CD4-positive, alpha-beta T cell treated with Interleukin-17A for 1 hour (primary cell): Measurements from ENCODE around the gene RPRD1B.

ENCODE experiments used
- DNase-seq: peaks from one replicate; pipeline ENCODE4 v3.0.0-alpha.2; 2020

The RPRD1B gene

GRCh38 chr20:38043512-38044300, 10.2 kb downstream of the RPRD1B start:
- no peak for DNase-seq

DNA sequence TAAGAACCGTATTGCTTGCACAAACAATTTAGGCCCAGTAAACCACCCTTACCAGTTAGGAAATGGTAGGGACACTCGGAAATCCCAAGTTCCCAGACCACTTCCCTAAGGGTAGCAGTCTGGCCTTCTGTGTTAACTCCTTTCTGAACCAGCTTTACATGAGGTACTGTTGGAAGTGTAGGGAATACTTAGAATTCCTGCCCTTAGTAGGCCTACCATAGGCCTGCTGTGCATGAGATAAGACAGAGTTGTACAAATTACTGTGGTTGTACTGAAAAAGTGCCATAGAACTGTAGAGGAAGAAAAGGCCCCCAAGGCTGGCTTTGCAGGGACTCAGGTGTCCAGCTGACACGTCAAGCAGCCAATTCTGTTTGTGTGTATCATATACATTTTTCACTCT, 11.1 kb downstream of the RPRD1B start:
- no peak for DNase-seq

- DNase-seq: no peak
These were observed 13.0 kb downstream of the RPRD1B start for GRCh38 chr20:38046572-38046971.

GRCh38 chr20:38049800-38050199, 16.3 kb downstream of the RPRD1B start:
- DNase-seq: no peak

DNA sequence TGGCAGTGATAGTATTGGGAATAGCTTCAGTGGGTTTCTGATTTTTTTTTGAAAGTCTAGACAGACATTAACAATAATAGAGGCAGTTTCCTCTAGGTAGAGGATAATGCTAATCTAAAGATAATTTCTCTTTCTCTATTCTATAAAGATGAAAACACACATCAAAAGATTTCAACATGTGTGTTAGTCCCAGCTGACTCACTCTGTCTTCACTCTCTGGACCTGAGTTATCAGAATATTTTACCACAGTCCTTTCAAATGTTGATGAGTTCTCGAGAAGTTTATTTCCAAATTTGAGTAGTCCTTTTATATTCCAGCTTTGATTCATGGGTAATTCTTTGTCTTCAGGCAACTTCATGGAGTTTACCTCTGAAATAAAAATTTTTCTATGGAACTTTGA, 17.1 kb downstream of the RPRD1B start:
- DNase-seq: no peak

DNA sequence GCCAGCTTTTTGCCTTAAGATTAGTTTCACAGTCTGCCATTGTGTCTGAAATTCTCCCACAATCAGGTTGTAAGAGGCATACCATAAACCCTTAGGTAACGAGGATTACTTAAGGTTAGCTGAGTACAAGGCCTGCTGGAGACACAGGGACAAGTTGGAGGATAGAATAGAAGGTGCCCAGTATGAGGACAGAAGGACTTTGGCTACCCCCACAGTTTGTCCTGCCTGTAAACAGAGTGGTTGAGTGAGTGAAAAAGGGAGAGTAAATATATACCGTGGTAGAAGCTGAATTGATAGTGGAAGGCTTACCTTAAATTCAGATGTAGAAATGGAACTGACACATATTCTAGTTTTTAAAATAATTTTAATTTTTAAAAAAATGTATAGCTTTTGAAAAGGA, 19.3 kb downstream of the RPRD1B start:
- no peak for DNase-seq

DNA sequence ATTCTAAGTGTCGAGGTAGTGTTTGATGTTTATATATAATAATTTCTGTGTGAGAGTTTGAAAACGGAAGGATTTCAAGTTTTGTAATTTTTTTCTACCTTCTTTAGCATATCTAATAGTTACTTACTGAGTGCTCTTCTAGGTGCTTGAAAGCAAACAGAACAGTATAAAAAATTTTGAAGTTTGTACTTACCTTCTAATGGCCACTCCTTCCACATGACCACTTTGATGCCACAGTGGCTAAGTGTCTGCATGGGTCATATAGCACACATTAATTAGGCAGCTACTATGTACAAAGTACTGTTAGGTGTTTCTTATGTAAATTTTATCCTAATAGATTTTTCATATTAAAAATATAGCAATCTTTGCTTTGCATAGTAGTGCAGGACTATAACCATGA, 21.1 kb downstream of the RPRD1B start:
- DNase-seq: no peak

DNA sequence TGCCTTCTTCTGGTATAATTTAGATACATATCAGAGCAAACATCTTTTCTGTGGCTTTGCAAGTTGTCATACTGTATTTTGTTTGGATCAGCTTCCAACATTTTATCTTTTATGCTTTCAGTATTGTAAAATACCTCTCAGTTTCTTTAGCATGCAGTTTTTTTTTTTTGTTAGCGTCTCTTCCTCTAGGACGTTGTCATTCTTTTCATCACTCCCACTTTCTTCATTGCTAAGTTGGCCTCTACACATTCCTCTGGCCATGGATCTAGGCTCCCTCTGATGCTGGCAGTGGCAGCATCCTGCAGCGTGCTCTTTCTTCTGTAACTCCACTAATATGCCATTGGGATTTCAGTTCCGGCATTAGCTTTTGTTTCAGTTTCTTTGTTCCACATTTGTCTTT, 21.7 kb downstream of the RPRD1B start:
- no peak for DNase-seq

DNA sequence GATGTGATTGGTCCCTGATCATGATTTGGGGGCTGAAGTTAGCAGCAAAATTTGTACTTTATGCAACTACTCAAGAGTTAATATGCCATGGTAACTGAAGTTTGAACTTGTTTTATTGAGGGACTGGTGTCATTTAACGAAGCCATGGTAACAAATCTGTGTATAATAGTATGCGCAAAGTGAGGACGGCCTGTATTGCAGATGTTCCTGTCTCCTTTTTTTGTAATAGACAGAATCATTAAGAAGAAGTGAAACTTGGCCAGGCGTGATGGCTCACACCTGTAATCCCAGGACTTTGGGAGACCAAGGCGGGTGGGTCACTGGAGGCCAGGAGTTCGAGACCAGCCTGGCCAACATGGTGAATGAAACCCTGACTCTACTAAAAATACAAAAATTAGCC, 22.3 kb downstream of the RPRD1B start:
- no peak for DNase-seq

GRCh38 chr20:38057351-38057972, 23.9 kb downstream of the RPRD1B start:
- DNase-seq: peak; percentile 76

DNA sequence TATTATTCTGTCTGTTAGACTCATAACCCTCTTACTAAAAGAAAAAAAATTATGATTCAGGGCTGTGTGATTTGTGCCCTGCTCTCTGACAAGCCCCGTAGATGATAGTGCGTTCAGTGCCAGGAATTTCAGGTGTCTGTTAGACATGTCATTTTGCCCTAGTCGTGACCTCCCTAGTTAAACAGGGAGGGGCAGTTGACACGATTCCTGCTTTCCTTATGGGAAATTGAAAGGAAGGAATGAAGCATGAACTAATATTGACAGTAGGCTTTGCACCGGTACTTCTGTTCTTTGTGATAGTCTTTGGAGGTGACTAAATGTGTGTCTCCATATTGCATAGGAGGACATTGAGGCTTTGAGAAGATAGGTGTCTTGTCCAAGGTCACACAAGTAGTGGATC, 26.3 kb downstream of the RPRD1B start:
- DNase-seq: no peak

DNA sequence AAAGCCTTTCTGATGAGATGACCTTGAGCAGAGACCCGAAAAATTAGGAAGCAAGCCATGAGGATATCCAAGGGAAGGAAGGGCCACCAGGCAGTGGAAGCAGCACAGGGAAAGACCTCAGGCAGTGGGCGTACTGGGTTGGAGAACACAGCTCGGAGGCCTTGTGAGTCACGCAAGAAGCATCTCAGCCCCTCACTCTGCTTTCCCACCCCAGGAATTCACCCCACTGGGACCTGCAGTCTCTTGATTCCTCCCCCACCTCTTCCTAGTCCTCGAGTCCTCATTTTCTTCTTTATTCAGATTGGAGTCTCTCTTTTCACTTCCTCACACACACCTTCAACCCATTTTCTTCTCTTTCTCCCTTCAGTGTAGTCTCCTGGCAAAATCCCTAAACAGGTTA, 27.0 kb downstream of the RPRD1B start:
- DNase-seq: no peak

GRCh38 chr20:38061109-38061508, 27.6 kb downstream of the RPRD1B start:
- DNase-seq: no peak

DNA sequence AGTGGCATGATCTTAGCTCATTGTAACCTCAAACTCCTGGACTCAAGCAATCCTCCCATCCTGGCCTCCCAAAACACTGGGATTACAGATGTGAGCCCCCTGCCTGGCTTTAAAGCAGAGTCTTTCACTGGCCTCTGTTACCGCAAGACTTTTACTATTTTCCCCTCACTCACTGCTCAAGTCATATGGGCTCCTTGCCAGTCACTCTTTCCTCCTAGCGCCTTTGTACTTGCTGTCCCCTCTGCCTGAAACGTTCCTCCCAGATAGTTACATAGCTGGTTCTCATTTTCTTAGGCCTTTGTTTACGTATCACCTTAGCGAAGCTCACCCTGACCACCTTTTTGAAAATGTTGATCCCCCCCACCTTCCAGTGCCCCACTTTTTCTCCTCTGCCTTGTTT, 29.3 kb downstream of the RPRD1B start:
- no peak for DNase-seq

- no peak for DNase-seq
These were observed 30.5 kb downstream of the RPRD1B start for GRCh38 chr20:38063911-38064530.

- no peak for DNase-seq
These were observed 32.3 kb downstream of the RPRD1B start for GRCh38 chr20:38065764-38066375.

- DNase-seq: no peak
These were observed 33.6 kb downstream of the RPRD1B start for GRCh38 chr20:38066969-38067716.

DNA sequence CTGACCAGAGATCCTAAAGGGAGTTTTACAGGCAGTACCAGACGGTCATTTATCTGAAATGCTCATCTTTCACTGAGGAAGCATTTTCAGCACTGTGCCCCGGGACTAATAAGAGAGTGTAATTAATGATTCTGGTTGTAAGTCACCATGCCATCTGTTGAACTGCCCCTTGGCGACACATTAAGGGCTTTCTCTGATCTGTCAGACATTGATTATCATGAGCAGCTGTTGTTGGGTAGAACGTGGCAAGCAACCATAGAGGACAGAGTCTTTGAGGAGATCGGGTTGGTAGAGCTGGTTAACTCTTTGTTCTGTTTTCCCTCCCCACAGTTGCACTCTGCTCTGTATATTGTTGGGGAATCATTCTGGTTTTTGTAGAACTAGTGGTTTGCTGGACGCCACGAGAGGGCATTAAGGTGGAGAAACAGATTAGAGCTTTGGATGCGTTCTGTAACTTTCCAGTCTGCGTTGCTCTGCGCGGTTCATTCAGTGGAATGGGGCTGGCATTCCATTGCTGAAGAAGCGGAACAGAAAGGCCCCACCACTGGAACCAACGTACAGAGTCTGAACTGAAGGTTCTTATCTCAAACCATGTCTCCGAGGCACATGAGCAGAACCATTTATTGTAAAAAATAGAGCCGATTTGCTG, 34.3 kb downstream of the RPRD1B start:
- no peak for DNase-seq

- DNase-seq: no peak
These were observed 39.4 kb downstream of the RPRD1B start for GRCh38 chr20:38072898-38073297.

DNA sequence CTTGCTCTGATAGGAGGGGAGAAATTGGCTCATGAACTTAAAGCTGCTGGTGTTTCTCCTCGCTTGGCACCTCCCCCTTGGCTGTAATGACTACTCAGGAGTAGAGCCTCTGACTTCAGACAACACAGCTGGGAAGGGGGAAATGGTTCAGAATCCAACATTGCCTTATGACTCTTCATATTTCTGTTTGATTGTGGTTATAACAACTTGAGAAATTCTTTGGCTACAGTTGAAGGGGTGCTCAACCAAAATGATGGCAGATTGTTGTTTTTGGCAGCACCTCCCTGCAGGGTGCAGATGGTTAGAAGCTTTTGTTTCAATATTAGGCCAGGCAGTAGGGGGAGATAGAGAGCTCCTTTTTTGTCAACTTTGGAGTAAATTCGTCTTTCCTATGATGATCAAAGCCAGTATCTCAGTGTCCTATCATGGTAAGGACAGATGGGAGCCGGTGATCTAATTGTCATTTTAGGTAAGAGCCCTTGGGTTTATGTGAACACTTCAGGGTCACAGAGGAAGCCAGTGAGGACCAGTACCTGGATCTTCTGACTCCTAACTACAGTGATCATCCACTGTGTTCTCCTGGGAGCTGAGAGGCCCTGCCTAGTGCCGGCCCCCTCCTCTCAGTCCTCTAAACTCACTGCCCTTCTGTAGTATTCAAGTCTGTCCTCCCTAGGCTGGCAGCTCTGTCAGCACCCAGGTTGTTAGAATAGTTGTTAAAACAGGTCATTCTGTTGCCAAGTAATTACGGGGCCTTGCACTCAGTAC, 39.9 kb downstream of the RPRD1B start:
- peak; percentile 56 for DNase-seq

GRCh38 chr20:38075161-38075998, 41.8 kb downstream of the RPRD1B start:
- DNase-seq: no peak
